Measurements from ENCODE around the gene HLCS.

The HLCS gene

DNA sequence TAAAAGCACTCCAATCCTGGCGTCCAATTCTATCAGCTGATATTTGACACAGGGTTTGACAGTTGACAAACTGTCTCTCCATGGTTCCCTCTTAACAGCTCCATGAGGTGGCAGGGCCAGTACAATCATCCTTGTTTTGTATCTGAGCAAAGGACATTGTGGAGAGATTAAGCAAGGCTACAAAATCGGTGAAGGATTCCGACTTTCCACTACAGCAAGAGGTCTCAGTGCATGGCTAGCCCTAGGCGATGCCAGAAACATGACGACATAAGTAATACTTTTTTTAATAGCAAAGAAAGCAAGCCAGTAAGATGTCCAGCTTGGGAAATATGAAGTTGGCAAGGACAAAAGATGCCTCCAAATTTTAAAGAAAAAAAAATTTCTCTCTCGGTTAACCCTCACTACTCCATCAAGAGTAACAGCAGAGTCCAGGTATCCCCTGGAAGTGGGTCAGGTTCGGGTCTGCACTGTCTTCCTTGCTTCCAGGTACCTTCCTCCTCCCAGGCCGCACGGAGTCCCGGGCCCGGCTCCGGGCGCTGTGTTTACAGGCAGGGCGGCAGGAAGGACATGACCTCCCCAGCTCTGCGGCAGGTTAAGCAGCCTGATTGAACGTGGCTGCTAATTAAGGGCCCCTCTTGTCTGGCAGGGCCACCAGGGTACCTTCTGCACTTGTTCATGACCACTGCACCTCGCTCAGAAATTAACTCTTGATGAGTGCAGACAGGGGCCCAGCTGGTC lies 161.4 kb downstream of the HLCS start:
- Histone ChIP-seq H3K4me1 (ENCODE audit: control insufficient read depth, insufficient read depth, low read length, unreplicated experiment) (no peaks in the 10 kb centered on the region), H2AFZ (ENCODE audit: low read length, unreplicated experiment) (no peak overlapping the region), H3K27ac (ENCODE audit: low read depth, low read length) (no peak overlapping the region), H3K79me2 (ENCODE audit: control insufficient read depth, insufficient read depth, low read length, unreplicated experiment) (no peaks in the 10 kb centered on the region), H3K4me3 (ENCODE audit: low read depth, low read length) (no peak overlapping the region), H3K27me3 (ENCODE audit: insufficient read depth, low read length) (no peaks in the 10 kb centered on the region), H3K36me3 (ENCODE audit: insufficient read depth, low read length) (no peaks in the 10 kb centered on the region)

DNA sequence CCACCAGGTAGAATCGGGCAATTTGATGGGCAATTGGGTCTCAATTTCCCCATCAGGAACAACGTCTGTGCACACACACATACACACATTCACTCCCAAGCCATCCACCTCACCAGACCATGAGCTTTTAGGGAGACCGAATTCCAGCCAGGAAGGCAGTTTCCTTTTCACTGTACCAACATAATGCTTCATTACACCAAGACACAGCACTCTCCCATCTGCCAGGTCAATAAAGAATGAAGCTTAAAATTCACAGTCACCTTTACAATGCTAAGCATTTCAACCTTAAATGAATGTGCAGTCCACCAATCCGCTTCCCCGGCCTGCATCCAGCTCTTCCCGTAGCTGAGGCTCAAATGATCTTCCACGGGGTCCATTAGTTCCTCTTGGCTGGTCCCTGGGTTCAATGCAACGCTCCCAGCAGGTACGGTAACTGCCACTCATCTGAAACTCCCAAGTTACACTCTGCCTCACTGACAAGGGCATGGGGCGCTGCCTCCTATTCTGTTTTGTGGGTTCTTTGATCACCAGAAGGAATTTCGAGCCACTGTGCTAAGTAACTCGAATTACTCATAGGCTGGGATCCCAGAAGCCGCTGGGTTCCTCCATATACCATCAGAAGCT lies 162.5 kb downstream of the HLCS start:
- no peak overlapping the region for H2AFZ ChIP-seq (ENCODE audit: low read length, unreplicated experiment)
- no peak overlapping the region for H3K27ac ChIP-seq (ENCODE audit: low read depth, low read length)
- no peak overlapping the region for H3K4me3 ChIP-seq (ENCODE audit: low read depth, low read length)
- H3K79me2 ChIP-seq (ENCODE audit: control insufficient read depth, insufficient read depth, low read length, unreplicated experiment) = no peaks in the 10 kb centered on the region
- H3K4me1 ChIP-seq (ENCODE audit: control insufficient read depth, insufficient read depth, low read length, unreplicated experiment) = no peaks in the 10 kb centered on the region
- no peaks in the 10 kb centered on the region for H3K36me3 ChIP-seq (ENCODE audit: insufficient read depth, low read length)
- H3K27me3 ChIP-seq (ENCODE audit: insufficient read depth, low read length) = no peaks in the 10 kb centered on the region

DNA sequence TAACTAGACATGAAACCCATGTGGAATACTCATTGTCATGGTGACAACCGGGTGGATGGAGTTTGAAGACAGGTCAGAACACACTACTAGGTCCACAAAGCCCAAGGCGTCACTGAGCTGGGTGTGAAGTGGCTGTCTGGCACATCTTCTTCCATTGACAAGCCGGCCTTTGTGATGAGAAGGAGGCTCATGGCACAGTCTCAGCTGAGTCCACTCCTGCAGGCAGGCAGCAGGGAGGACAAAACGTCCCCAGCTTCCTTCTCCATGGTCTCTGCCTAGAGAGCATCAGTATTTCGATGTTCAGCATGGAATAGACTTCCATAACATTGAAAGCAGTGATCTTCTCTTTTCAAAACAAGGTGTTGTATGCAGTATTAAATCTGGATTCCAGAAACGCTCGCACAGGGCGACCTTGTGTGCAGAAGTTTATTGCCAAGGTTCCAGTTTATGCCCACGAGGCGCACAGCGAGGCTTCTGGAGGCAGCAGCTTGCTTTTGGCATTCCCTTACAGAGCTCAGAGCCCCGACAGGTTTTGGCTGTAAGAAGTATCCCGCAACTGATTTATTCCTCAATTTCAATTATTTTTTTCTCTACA lies 163.3 kb downstream of the HLCS start:
- Histone ChIP-seq H3K36me3 (ENCODE audit: insufficient read depth, low read length) (no peaks in the 10 kb centered on the region), H3K27ac (ENCODE audit: low read depth, low read length) (no peak overlapping the region), H3K4me1 (ENCODE audit: control insufficient read depth, insufficient read depth, low read length, unreplicated experiment) (no peaks in the 10 kb centered on the region), H3K4me3 (ENCODE audit: low read depth, low read length) (no peak overlapping the region), H3K27me3 (ENCODE audit: insufficient read depth, low read length) (no peaks in the 10 kb centered on the region), H2AFZ (ENCODE audit: low read length, unreplicated experiment) (no peak overlapping the region), H3K79me2 (ENCODE audit: control insufficient read depth, insufficient read depth, low read length, unreplicated experiment) (no peaks in the 10 kb centered on the region)

DNA sequence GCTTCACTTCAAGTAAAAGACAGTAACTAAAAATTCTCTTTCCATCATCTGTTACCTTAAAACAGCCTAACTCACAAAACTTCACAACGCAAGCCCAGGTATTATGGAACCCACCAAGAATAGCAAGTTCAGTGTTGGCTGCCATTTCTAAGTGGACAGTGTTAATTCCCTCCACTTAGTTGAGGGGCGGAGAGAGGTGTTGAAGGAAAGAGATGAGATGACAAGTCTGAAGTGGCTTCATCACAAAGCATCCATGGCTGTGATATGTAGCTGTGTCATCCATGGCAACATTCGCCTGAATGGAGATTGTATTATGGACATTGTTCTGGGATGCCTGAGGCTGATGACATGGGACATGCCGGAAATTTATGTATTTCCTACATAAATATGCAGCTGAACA lies 165.7 kb downstream of the HLCS start:
- Histone ChIP-seq H3K36me3 (ENCODE audit: insufficient read depth, low read length) (peaks cover 2% of the 10 kb centered on the region), H3K4me3 (ENCODE audit: low read depth, low read length) (no peak overlapping the region), H3K27ac (ENCODE audit: low read depth, low read length) (no peak overlapping the region), H3K27me3 (ENCODE audit: insufficient read depth, low read length) (no peaks in the 10 kb centered on the region), H3K4me1 (ENCODE audit: control insufficient read depth, insufficient read depth, low read length, unreplicated experiment) (no peaks in the 10 kb centered on the region), H3K79me2 (ENCODE audit: control insufficient read depth, insufficient read depth, low read length, unreplicated experiment) (no peaks in the 10 kb centered on the region), H2AFZ (ENCODE audit: low read length, unreplicated experiment) (no peak overlapping the region)

DNA sequence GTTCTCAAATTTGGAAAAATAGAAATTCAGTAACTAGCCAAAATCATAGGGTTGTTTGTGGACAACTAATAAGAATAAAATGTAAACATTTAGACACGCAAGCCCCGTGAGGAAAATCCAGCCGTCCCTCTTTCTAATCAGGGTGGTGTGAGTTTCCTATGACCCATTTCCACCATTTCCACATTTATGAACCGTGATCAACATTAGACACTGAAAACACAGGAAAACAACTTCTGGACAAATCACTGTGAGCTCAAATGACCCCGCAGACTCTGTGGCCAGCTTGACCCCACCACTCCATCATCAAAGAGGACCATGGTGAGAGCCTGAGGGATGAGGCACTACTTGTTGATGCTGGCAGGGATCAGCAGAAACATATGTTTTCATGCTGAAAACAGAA lies 166.6 kb downstream of the HLCS start:
- no peak overlapping the region for H3K4me3 ChIP-seq (ENCODE audit: low read depth, low read length)
- no peaks in the 10 kb centered on the region for H3K27me3 ChIP-seq (ENCODE audit: insufficient read depth, low read length)
- no peak overlapping the region for H2AFZ ChIP-seq (ENCODE audit: low read length, unreplicated experiment)
- H3K79me2 ChIP-seq (ENCODE audit: control insufficient read depth, insufficient read depth, low read length, unreplicated experiment) = no peaks in the 10 kb centered on the region
- no peak overlapping the region for H3K27ac ChIP-seq (ENCODE audit: low read depth, low read length)
- no peaks in the 10 kb centered on the region for H3K4me1 ChIP-seq (ENCODE audit: control insufficient read depth, insufficient read depth, low read length, unreplicated experiment)
- peaks cover 2% of the 10 kb centered on the region for H3K36me3 ChIP-seq (ENCODE audit: insufficient read depth, low read length)

DNA sequence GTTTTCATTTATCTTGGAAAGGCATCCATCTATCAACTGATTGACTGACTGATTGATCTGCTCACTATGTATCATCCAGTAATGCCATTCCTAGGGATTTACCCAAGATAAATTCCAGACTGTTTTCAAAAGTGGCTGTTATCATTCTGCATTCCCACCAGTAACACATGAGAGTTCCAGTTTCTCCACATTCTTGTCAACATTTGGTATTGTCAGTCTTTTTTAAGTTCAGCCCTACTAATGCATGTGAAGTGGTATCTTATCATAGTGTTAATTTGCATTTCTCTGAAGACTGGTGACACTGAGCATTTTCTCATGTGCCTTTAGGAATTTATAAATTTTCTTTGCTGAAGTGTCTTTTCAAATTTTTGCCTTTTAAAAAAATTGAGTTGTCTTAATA lies 168.0 kb downstream of the HLCS start:
- no peaks in the 10 kb centered on the region for H3K4me1 ChIP-seq (ENCODE audit: control insufficient read depth, insufficient read depth, low read length, unreplicated experiment)
- H3K36me3 ChIP-seq (ENCODE audit: insufficient read depth, low read length) = peaks cover 2% of the 10 kb centered on the region
- no peaks in the 10 kb centered on the region for H3K79me2 ChIP-seq (ENCODE audit: control insufficient read depth, insufficient read depth, low read length, unreplicated experiment)

DNA sequence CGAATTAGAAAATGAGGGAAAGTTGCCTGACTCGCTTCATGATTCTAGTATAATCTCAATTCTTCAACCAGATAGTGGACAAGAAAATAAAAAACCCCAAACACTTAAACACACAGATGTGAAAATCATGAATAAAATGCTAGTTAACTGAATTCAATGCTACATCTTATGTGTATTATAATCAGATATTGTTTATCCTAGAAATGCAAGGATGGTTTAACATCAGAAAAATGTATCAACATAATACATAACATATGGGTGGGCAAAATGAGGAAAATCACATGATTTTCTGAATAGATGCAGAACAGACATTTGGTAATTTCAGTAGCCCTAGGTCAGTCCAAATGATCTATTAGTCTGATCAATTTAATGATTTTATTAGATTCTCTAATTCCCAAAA lies 170.4 kb downstream of the HLCS start:
- Histone ChIP-seq H2AFZ (ENCODE audit: low read length, unreplicated experiment) (no peak overlapping the region), H3K79me2 (ENCODE audit: control insufficient read depth, insufficient read depth, low read length, unreplicated experiment) (no peaks in the 10 kb centered on the region), H3K4me3 (ENCODE audit: low read depth, low read length) (no peak overlapping the region), H3K4me1 (ENCODE audit: control insufficient read depth, insufficient read depth, low read length, unreplicated experiment) (no peaks in the 10 kb centered on the region), H3K27me3 (ENCODE audit: insufficient read depth, low read length) (no peaks in the 10 kb centered on the region), H3K27ac (ENCODE audit: low read depth, low read length) (no peak overlapping the region), H3K36me3 (ENCODE audit: insufficient read depth, low read length) (peaks cover 2% of the 10 kb centered on the region)

More for the DNA sequence above, 168.0 kb downstream of the HLCS start:
- Histone ChIP-seq H3K4me3 (ENCODE audit: low read depth, low read length) (no peak overlapping the region), H2AFZ (ENCODE audit: low read length, unreplicated experiment) (no peak overlapping the region), H3K27ac (ENCODE audit: low read depth, low read length) (no peak overlapping the region), H3K27me3 (ENCODE audit: insufficient read depth, low read length) (no peaks in the 10 kb centered on the region)

DNA sequence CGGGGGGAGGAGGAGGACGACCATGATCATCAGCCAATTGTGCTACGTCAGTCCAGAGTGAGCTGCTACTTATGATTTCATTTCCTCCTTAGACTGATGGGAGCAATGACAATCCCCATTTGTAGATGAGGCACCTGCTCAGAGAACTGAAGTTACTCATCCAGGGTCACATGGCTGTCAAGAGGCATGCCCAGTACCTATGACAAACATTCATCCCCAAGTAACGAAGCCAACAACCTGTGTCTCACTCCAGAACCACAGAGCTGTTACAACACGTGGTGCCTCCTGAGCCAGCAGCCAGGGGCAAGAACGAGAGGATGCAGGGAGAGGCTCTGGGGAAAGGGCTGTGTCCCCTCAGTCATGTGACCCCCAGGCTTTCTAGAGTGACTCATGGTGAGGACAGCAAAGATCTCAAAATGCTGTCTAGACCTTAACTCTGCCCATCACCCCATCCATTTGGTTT lies 173.9 kb downstream of the HLCS start:
- no peak overlapping the region for H2AFZ ChIP-seq (ENCODE audit: low read length, unreplicated experiment)
- H3K27me3 ChIP-seq (ENCODE audit: insufficient read depth, low read length) = no peaks in the 10 kb centered on the region
- no peaks in the 10 kb centered on the region for H3K4me1 ChIP-seq (ENCODE audit: control insufficient read depth, insufficient read depth, low read length, unreplicated experiment)
- H3K27ac ChIP-seq (ENCODE audit: low read depth, low read length) = no peak overlapping the region
- H3K36me3 ChIP-seq (ENCODE audit: insufficient read depth, low read length) = peaks cover 2% of the 10 kb centered on the region
- no peaks in the 10 kb centered on the region for H3K79me2 ChIP-seq (ENCODE audit: control insufficient read depth, insufficient read depth, low read length, unreplicated experiment)
- no peak overlapping the region for H3K4me3 ChIP-seq (ENCODE audit: low read depth, low read length)

DNA sequence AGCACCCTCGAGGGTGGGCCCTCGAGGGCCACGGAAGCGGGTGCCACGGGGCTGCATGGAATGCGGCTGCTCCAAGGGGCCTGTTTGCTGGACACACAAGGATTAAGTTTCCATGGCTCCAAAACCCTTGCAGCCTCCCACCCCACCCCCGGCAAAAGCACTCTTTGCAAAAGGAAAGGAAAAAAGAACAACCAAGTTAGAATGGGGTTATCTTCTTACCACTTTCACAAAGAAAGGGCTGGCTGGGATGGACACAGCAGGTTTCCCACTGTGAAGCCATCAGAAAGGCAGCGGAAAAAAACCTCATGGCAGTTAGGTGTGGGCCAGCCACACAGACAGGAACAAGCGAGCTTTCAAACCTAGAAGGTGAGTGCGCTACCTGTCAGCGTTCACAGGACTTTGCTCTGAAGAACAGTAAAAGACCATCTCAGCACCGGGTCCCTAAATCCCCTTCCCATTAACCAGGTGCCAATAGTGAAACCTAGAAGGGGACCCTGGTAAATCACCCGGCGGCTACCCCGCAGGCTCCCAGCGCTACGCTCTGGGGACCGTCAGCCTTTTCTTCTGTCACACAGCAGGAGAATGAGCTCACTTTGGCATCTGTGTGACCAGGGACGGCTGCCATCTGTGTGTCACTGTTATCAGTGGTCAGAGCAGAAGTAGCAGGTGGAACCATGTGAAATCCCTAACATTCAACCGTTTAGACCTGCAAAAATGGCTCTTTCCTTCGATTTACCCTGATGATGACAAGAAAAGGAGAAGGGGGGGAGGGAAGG lies 174.6 kb downstream of the HLCS start:
- Histone ChIP-seq H2AFZ (ENCODE audit: low read length, unreplicated experiment) (no peak overlapping the region), H3K36me3 (ENCODE audit: insufficient read depth, low read length) (peaks cover 2% of the 10 kb centered on the region), H3K4me1 (ENCODE audit: control insufficient read depth, insufficient read depth, low read length, unreplicated experiment) (no peaks in the 10 kb centered on the region), H3K4me3 (ENCODE audit: low read depth, low read length) (no peak overlapping the region), H3K27ac (ENCODE audit: low read depth, low read length) (no peak overlapping the region), H3K27me3 (ENCODE audit: insufficient read depth, low read length) (no peaks in the 10 kb centered on the region), H3K79me2 (ENCODE audit: control insufficient read depth, insufficient read depth, low read length, unreplicated experiment) (no peaks in the 10 kb centered on the region)

DNA sequence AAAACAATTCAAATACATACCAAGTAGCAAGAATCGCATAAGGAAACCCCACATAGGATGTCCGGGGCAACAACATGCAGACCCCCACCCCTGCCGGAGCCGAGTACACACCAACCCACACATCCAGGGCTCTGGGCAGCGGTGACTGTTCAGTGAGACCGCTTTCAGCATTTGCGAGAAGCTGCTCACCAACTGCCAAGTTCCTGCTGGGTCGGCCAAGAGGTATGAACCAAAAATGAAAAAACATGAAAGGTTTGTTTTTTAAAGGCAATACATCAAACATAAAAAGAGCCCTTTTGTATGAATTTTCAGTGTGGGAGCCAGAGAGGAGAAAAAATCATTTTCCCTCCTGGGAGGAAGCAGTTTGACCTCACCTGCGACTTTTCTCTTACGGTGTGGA lies 175.3 kb downstream of the HLCS start:
- H3K27me3 ChIP-seq (ENCODE audit: insufficient read depth, low read length) = no peaks in the 10 kb centered on the region
- H3K36me3 ChIP-seq (ENCODE audit: insufficient read depth, low read length) = no peaks in the 10 kb centered on the region; the same call in 1 of the 2 replicates
- H3K4me3 ChIP-seq (ENCODE audit: low read depth, low read length) = no peak overlapping the region
- no peak overlapping the region for H2AFZ ChIP-seq (ENCODE audit: low read length, unreplicated experiment)
- H3K79me2 ChIP-seq (ENCODE audit: control insufficient read depth, insufficient read depth, low read length, unreplicated experiment) = no peaks in the 10 kb centered on the region
- no peaks in the 10 kb centered on the region for H3K4me1 ChIP-seq (ENCODE audit: control insufficient read depth, insufficient read depth, low read length, unreplicated experiment)
- H3K27ac ChIP-seq (ENCODE audit: low read depth, low read length) = no peak overlapping the region
